GM18498 (cell line): ENCODE results near the gene SPARC.
A peak's percentile ranks its signal among the peaks of the same experiment; 100 is the strongest.
"Not testable (repeated sequence)": the region's sequence is repeated elsewhere in the genome, so short reads cannot be mapped to it uniquely, and the experiment has no call there.

ENCODE experiments used
- ATAC-seq: cut with Tn5 transposase; IDR thresholded peaks from one replicate; pipeline ENCODE4 v1.9.1; 2021; ENCODE audit warnings: mild to moderate bottlenecking, moderate library complexity; ENCODE audit not compliant: unreplicated experiment

The SPARC gene

GRCh38 chr5:151686674-151687407 lies at the start of gene SPARC:
SPARC (minus strand) TSS chr5:151686915; CDS start chr5:151676188, 10,727 bp downstream.
- ATAC-seq = peak; percentile 90

GRCh38 chr5:151735646-151736045 lies 48.9 kb upstream of the SPARC start:
- no peak for ATAC-seq

GRCh38 chr5:151734064-151734408 lies 47.3 kb upstream of the SPARC start:
- ATAC-seq = no peak

GRCh38 chr5:151733358-151734063 lies 46.8 kb upstream of the SPARC start:
- no peak for ATAC-seq

- no peak for ATAC-seq
These were observed 43.7 kb upstream of the SPARC start for GRCh38 chr5:151730381-151730780.

- ATAC-seq = not testable (repeated sequence)
These were observed 42.9 kb upstream of the SPARC start for GRCh38 chr5:151729597-151729996.

GRCh38 chr5:151724360-151724759 lies 37.6 kb upstream of the SPARC start:
- ATAC-seq = no peak

GRCh38 chr5:151722546-151722945 lies 35.8 kb upstream of the SPARC start:
- no peak for ATAC-seq

- peak; percentile 26 for ATAC-seq
These were observed 35.2 kb upstream of the SPARC start for GRCh38 chr5:151721812-151722391.

GRCh38 chr5:151721087-151721646 lies 34.5 kb upstream of the SPARC start:
- peak; percentile 83 for ATAC-seq

GRCh38 chr5:151720215-151720614 lies 33.5 kb upstream of the SPARC start:
- no peak for ATAC-seq

- ATAC-seq = no peak
These were observed 32.7 kb upstream of the SPARC start for GRCh38 chr5:151719228-151720000.

GRCh38 chr5:151718646-151719045 lies 31.9 kb upstream of the SPARC start:
- no peak for ATAC-seq

- no peak for ATAC-seq
These were observed 31.4 kb upstream of the SPARC start for GRCh38 chr5:151718153-151718552.

- ATAC-seq = no peak
These were observed 30.7 kb upstream of the SPARC start for GRCh38 chr5:151717416-151717815.

- no peak for ATAC-seq
These were observed 22.5 kb upstream of the SPARC start for GRCh38 chr5:151709109-151709735.

- ATAC-seq = no peak
These were observed 21.4 kb upstream of the SPARC start for GRCh38 chr5:151708126-151708525.

GRCh38 chr5:151707567-151707966 lies 20.9 kb upstream of the SPARC start:
- ATAC-seq = no peak

- ATAC-seq = no peak
These were observed 20.2 kb upstream of the SPARC start for GRCh38 chr5:151706906-151707305.

GRCh38 chr5:151703780-151704179 lies 17.1 kb upstream of the SPARC start:
- no peak for ATAC-seq

- peak; percentile 88 for ATAC-seq
These were observed 16.5 kb upstream of the SPARC start for GRCh38 chr5:151703227-151703626.
